Measurements from ENCODE around the gene PXYLP1.

The PXYLP1 gene

DNA sequence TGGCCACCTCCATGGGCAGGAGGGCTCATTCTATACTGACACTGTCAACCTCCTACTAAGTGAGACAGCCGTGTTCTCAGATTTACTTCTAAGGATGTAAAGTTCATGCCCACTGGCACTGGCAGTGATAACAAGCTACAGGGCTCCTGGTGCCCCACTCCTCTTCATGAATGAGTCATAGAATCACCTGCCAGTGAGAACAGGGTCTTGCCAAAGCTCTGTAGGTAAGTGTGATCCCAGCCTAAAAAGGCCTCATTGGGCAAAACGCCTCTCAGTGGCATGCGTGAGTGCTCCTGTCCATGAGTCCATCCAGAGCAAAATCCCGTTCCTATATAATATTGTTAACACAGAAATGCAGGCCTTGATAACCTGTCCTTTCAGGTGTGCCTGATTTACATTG is 17.4 kb downstream of the PXYLP1 start:
- no peak overlapping the region for H3K4me2 ChIP-seq (ENCODE audit: low read length)
- no peaks in the 10 kb centered on the region for H4K20me1 ChIP-seq (ENCODE audit: control insufficient read depth, insufficient read depth, low read depth, low read length)
- TF ChIP-seq, protein P1, sequence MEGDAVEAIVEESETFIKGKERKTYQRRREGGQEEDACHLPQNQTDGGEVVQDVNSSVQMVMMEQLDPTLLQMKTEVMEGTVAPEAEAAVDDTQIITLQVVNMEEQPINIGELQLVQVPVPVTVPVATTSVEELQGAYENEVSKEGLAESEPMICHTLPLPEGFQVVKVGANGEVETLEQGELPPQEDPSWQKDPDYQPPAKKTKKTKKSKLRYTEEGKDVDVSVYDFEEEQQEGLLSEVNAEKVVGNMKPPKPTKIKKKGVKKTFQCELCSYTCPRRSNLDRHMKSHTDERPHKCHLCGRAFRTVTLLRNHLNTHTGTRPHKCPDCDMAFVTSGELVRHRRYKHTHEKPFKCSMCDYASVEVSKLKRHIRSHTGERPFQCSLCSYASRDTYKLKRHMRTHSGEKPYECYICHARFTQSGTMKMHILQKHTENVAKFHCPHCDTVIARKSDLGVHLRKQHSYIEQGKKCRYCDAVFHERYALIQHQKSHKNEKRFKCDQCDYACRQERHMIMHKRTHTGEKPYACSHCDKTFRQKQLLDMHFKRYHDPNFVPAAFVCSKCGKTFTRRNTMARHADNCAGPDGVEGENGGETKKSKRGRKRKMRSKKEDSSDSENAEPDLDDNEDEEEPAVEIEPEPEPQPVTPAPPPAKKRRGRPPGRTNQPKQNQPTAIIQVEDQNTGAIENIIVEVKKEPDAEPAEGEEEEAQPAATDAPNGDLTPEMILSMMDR (IDR thresholded peaks at IDR 0.05; ENCODE audit: low read depth, low read length, poor library complexity, severe bottlenecking), result no peak
- no peak for TF ChIP-seq EZH2phosphoT487 (IDR thresholded peaks at IDR 0.05; ENCODE audit: borderline replicate concordance, low read length)
- no peaks in the 10 kb centered on the region for H3K36me3 ChIP-seq (ENCODE audit: control insufficient read depth, low read length)
- H3K9me3 ChIP-seq (ENCODE audit: control insufficient read depth, insufficient read depth, low read length), result no peaks in the 10 kb centered on the region
- no peaks in the 10 kb centered on the region for H3K9me2 ChIP-seq (replicated peaks; ENCODE audit: control insufficient read depth, low read length)
- H3K4me1 ChIP-seq (ENCODE audit: control insufficient read depth, low read length), result no peaks in the 10 kb centered on the region
- H3K4me3 ChIP-seq (ENCODE audit: low read length), result no peak overlapping the region
- H3K27ac ChIP-seq (ENCODE audit: low read depth, low read length), result no peak overlapping the region
- no peaks in the 10 kb centered on the region for H3F3A ChIP-seq (ENCODE audit: control insufficient read depth, insufficient read depth)
- no peaks in the 10 kb centered on the region for H3K27me3 ChIP-seq (ENCODE audit: control insufficient read depth, low read length)
- H3K79me2 ChIP-seq (ENCODE audit: control insufficient read depth, low read length), result no peaks in the 10 kb centered on the region

DNA sequence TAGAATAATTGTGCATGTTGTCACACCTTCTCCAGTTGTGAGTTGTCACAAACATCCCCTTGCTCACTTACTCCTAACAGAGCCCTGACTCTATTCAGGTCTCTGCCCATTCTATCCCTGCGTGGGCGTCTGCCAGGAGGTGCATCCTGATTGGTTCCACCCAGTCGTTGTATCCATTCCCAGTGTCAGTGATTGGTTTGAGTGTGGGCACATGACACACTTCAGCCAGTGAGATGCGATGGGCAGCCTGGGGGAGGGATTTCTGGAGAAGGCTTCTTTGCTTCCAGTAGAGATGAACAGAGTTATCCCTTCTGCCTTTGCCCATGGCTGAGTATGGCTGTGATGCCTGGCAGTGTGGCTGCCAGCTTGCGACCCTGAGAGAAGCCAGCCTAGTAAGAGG is 18.7 kb downstream of the PXYLP1 start:
- Histone ChIP-seq H3K4me3 (ENCODE audit: low read length) (no peak overlapping the region), H3K79me2 (ENCODE audit: control insufficient read depth, low read length) (no peaks in the 10 kb centered on the region), H4K20me1 (ENCODE audit: control insufficient read depth, insufficient read depth, low read depth, low read length) (no peaks in the 10 kb centered on the region), H3K4me2 (ENCODE audit: low read length) (no peak overlapping the region), H3K36me3 (ENCODE audit: control insufficient read depth, low read length) (no peaks in the 10 kb centered on the region), H3K4me1 (ENCODE audit: control insufficient read depth, low read length) (no peaks in the 10 kb centered on the region), H3K27me3 (ENCODE audit: control insufficient read depth, low read length) (no peaks in the 10 kb centered on the region), H3K9me2 (replicated peaks; ENCODE audit: control insufficient read depth, low read length) (no peaks in the 10 kb centered on the region), H3K9me3 (ENCODE audit: control insufficient read depth, insufficient read depth, low read length) (no peaks in the 10 kb centered on the region), H3F3A (ENCODE audit: control insufficient read depth, insufficient read depth) (no peaks in the 10 kb centered on the region), H3K27ac (ENCODE audit: low read depth, low read length) (no peak overlapping the region)
- TF ChIP-seq, protein P1 (IDR thresholded peaks at IDR 0.05; ENCODE audit: low read depth, low read length, poor library complexity, severe bottlenecking), result no peak
- no peak for TF ChIP-seq EZH2phosphoT487 (IDR thresholded peaks at IDR 0.05; ENCODE audit: borderline replicate concordance, low read length)

DNA sequence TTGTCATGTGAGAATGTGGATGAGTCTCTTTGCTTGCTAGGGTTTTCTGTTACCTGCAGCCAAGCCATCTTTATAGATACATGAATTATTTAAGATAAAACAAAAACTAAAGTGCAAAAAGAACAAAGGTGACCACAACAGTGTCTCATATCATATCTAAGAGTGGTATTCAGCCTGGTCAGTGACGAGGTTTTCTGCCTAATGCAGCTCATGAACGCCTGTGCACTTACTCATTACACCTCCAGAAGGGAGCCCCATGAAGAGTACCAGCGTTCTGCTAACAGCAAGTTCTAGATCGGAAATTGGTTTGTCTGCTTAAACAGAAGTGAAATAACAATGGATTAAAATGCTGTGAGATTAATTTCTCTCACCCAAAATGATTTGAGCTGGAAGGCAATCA is 19.2 kb downstream of the PXYLP1 start:
- H3K79me2 ChIP-seq (ENCODE audit: control insufficient read depth, low read length), result no peaks in the 10 kb centered on the region
- H3K9me3 ChIP-seq (ENCODE audit: control insufficient read depth, insufficient read depth, low read length), result no peaks in the 10 kb centered on the region
- H3K36me3 ChIP-seq (ENCODE audit: control insufficient read depth, low read length), result no peaks in the 10 kb centered on the region
- no peaks in the 10 kb centered on the region for H3K27me3 ChIP-seq (ENCODE audit: control insufficient read depth, low read length)
- H3F3A ChIP-seq (ENCODE audit: control insufficient read depth, insufficient read depth), result no peaks in the 10 kb centered on the region
- H3K9me2 ChIP-seq (replicated peaks; ENCODE audit: control insufficient read depth, low read length), result no peaks in the 10 kb centered on the region
- H4K20me1 ChIP-seq (ENCODE audit: control insufficient read depth, insufficient read depth, low read depth, low read length), result no peaks in the 10 kb centered on the region
- no peak overlapping the region for H3K4me2 ChIP-seq (ENCODE audit: low read length)
- no peak overlapping the region for H3K4me3 ChIP-seq (ENCODE audit: low read length)
- H3K4me1 ChIP-seq (ENCODE audit: control insufficient read depth, low read length), result no peaks in the 10 kb centered on the region
- H3K27ac ChIP-seq (ENCODE audit: low read depth, low read length), result no peak overlapping the region
- TF ChIP-seq EZH2phosphoT487 (IDR thresholded peaks at IDR 0.05; ENCODE audit: borderline replicate concordance, low read length), result no peak
- TF ChIP-seq, protein P1 (IDR thresholded peaks at IDR 0.05; ENCODE audit: low read depth, low read length, poor library complexity, severe bottlenecking), result no peak

DNA sequence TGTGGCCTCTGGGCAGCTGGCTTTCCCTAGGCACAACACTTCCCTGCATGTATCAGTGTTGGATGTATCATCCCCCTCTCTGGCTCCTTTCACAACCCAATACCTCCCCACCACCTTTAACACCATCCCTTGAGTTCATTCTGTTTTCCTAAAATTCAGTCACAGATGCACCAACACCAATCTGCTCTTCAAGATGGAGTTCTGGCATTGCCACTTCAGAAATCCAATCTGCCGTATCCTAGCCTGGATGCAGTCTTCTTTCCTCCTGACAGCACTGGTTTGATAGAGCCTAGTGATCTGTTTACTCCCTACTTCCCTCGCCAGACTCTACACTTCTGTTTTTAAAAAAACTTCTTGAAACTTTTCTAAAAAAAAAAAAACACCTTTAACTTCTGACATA is 21.7 kb downstream of the PXYLP1 start:
- Histone ChIP-seq H3K9me3 (ENCODE audit: control insufficient read depth, insufficient read depth, low read length) (no peaks in the 10 kb centered on the region), H4K20me1 (ENCODE audit: control insufficient read depth, insufficient read depth, low read depth, low read length) (no peaks in the 10 kb centered on the region), H3K27ac (ENCODE audit: low read depth, low read length) (no peak overlapping the region), H3K9me2 (replicated peaks; ENCODE audit: control insufficient read depth, low read length) (no peaks in the 10 kb centered on the region), H3K4me3 (ENCODE audit: low read length) (no peak overlapping the region), H3K4me2 (ENCODE audit: low read length) (no peak overlapping the region), H3K27me3 (ENCODE audit: control insufficient read depth, low read length) (no peaks in the 10 kb centered on the region), H3F3A (ENCODE audit: control insufficient read depth, insufficient read depth) (no peaks in the 10 kb centered on the region), H3K79me2 (ENCODE audit: control insufficient read depth, low read length) (no peaks in the 10 kb centered on the region), H3K36me3 (ENCODE audit: control insufficient read depth, low read length) (no peaks in the 10 kb centered on the region), H3K4me1 (ENCODE audit: control insufficient read depth, low read length) (no peaks in the 10 kb centered on the region)
- TF ChIP-seq EZH2phosphoT487 (IDR thresholded peaks at IDR 0.05; ENCODE audit: borderline replicate concordance, low read length), result no peak
- TF ChIP-seq, protein P1 (IDR thresholded peaks at IDR 0.05; ENCODE audit: low read depth, low read length, poor library complexity, severe bottlenecking), result no peak
